Head of caudate nucleus (tissue), 42 donors: ENCODE measurements around the gene NRCAM.
A peak's percentile ranks its signal among the peaks of the same experiment; 100 is the strongest.
"Not testable (repeated sequence)": the region's sequence is repeated elsewhere in the genome, so short reads cannot be mapped to it uniquely, and the experiment has no call there.

Source experiments
- DNase-seq, 42 donors: peaks; one replicate each; pipeline versions ENCODE4 v3.0.0 to v3.0.0-alpha.2; 2020 to 2021; ENCODE audit warnings: mixed read lengths in 7 of 42
- intact Hi-C: fragments of 100-400 bp; cut with DNase I; formaldehyde crosslinking; loops from one replicate; pipeline ENCODE4 v1.15.0; 2022

Gene NRCAM

DNA sequence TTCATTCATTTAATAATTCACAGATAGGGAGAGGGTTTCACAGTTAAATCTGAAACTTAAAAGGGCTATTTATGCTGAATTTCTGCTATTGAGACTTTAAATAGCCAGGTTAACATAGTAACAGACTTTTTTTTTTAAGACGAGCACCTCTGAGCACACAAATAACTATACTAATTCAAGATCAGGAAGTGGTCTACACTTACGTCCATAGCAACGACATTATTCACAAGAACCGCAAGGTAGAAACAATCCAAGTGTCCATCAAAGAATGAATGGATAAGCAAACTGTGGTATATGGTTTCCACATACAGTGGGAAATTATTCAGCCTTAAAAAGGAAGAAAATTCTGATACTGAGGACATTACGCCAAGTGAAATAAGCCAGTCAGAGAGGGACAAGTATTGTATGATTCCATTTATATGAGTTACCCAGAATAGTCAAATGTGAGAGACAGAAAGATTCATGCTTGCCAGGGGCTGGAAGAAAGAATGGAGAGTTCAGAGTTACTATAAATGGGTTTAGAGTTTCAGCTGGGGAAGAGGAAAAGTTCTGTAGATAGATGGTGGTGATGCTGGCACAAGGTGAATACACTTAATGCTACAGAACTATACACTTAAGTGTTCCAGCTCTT is 185.7 kb downstream of the NRCAM start:
- intact Hi-C loops: no loop called here
- no peak for DNase-seq

- DNase-seq: no peak
- intact Hi-C loops: no loop called here
These were observed 187.9 kb downstream of the NRCAM start for GRCh38 chr7:108268200-108268820.

DNA sequence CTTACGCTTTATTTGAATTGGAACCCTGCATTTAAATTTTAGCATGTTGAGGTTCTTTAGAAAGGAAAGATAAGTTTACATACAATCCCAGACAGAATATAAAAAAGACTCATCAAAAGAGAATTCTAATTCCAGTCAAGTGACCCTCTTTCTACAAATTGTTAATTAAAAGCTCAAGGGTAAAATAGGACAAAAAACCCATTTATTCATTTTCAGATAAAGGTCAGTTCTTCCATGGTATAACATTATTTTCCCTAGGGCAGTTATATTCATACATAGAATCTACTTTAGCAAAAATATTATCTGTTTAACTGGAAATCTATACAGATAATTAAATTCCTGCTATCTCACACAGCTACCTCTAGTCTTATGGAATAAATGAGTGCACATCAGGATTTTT is 188.6 kb downstream of the NRCAM start:
- no peak for DNase-seq
- intact Hi-C loops: no loop called here

DNA sequence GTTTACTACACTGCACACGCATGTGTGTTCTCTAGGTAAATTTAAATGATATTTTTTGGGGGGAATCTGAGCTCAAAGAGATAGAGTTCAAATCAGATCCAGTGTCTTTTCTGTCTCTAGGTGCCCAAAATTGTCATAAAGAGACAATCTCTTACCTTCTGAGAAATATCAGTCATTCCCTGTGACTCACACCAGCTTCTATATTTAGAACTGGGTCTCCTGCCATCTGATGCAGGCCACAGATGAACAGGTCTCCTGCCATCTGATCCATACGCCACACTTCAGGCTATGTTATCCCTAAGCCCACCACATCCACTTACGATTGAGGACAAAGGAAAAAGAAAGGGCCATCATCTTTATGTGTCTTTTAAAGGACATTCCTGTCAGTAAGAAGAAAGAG is 189.7 kb downstream of the NRCAM start:
- intact Hi-C loops: no loop called here
- DNase-seq: no peak

GRCh38 chr7:108266035-108266434 is 190.2 kb downstream of the NRCAM start:
- no peak for DNase-seq
- intact Hi-C loops: no loop called here

DNA sequence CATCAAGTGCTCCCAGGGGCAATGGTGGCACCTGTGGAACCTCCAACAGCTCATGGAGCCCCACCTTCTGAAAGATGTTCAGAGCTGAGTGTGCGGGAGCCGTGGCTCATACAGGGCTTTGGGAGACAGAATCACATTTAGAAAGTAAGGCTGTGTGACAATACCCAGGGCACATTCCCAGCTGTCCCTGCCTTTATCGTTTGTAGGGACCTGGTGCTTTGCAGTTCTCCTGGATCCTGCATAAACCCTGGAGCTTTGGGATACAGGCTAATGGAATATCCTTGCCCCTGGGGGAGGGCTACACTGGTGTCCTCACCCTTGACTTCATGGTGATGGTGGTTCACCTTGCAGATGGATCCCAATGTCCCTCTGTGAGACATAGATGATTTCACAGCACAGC is 191.2 kb downstream of the NRCAM start:
- DNase-seq: no peak
- intact Hi-C loops: no loop called here

GRCh38 chr7:108263425-108263824 is 192.8 kb downstream of the NRCAM start:
- peak in 5 of 42 donors; percentile 10 to 45 (median 25) for DNase-seq
- intact Hi-C loops: no loop called here

DNA sequence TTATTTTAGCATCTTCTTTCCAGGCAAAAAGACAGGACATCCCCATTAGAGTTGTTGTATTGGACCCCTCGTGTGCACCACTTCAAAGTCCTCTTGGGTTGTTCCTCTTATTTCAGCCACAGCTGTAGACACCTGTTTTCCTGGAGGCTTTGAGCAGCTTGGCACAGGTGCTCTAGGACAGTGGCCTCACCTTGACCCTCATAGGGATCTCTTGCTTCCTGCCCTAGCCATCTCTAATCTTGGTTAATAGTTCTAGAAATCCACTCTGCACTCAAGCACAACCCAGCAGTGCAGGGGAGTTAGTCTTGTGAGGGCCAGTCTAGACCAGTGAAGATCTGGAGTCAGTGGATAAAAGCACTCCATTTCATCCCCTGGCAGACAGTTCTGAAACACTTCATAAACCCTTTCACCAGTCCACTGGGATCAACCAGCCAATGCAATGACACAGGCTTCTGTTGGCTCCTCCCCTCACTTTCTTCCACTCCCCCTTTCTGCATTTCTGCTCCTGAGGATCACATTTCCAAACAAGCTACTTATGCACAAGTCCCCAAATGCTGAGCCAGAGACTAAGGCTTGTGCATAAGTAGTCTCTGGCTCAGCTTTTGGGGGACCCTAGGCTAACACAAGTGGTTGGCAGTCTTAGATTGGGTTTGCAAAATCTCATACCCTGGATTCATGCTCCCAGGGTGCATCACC is 194.5 kb downstream of the NRCAM start:
- no peak for DNase-seq
- intact Hi-C loops: no loop called here

DNA sequence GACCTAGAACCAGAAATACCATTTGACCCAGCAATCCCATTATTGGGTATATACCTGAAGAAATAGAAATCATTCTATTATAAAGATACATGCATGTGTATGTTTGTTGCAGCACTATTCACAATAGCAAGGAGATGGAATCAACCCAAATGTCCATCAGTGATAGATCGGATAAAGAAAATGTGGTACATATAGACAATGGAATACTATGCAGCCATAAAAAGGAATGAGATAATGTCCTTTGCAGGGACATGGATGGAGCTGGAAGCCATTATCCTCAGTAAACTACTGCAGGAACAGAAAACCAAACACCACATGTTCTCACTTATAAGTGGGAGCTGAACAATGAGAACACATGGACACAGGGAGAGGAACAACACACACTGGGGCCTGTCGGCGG is 196.8 kb downstream of the NRCAM start:
- intact Hi-C loops, DNase-seq: not testable (repeated sequence)

DNA sequence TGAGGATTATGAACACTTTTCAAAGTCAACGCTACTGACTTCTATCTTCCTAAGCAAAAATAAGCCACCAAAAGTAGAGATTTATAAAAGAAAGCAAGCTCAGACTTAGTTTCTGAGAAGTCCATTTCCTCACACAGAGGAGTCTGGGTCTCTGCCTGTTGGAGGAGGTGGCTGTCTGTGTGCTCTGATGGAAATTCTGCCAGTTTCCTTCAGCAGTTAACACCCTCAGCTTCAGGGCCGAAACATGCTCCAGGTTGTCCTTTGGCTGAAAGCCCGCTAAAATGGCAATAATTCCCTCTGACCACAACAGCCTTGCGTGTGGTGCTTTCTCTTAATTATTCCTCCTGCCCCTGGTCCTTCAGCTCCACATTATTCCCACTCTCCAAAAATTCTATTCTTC is 198.3 kb downstream of the NRCAM start:
- intact Hi-C loops: no loop called here
- DNase-seq: no peak

GRCh38 chr7:108254259-108254658 is 202.0 kb downstream of the NRCAM start:
- intact Hi-C loops: no loop called here
- no peak for DNase-seq

GRCh38 chr7:108253275-108254044 is 202.8 kb downstream of the NRCAM start:
- intact Hi-C loops: no loop called here
- no peak for DNase-seq

DNA sequence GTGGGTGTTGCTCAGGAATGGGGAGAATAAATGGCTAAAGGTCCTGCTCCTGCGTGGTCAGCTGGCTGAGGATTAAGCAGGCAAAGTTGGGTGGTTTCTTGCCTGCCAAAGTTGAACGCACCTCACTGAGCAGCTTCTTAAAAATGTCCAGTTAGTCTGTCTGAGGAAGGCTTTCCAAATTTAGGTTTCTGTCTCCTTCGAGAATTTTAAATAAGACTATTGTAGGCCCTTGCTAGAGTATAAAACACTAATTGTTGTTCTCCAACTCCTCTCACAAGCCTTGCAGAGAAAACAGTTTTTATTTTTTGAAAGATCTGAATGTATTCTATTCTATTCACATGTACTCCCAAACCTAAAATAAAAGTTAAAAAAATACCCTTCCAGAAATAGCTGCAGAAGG is 204.1 kb downstream of the NRCAM start:
- intact Hi-C loops: no loop called here
- DNase-seq: peak in 5 of 42 donors; percentile 15 to 46 (median 22)

DNA sequence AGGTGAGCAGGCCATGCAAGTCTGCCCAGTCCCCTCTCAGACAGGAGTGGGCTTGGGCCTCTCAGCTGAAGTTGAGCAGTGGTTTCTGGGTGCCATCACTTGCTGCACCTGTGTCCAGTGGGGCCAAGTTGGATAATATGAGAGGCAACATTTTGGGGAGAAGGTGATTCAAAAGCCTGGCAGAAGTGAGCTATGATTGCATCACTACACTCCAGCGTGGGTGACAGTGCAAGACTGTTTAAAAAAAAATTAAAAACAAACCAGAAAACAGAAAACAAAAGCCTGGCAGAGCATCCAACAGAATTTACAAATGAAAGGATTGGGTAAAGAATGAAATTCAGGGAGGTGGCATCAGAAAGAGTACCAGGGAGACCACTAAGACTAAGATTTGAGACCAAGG is 204.5 kb downstream of the NRCAM start:
- intact Hi-C loops: no loop called here
- no peak for DNase-seq

GRCh38 chr7:108249453-108249852 is 206.8 kb downstream of the NRCAM start:
- intact Hi-C loops: no loop called here
- DNase-seq: no peak

GRCh38 chr7:108248821-108249220 is 207.4 kb downstream of the NRCAM start:
- intact Hi-C loops: no loop called here
- peak in 3 of 42 donors; percentile 6 to 23 (median 7) for DNase-seq

GRCh38 chr7:108248418-108248817 is 207.8 kb downstream of the NRCAM start:
- no peak for DNase-seq
- intact Hi-C loops: no loop called here

DNA sequence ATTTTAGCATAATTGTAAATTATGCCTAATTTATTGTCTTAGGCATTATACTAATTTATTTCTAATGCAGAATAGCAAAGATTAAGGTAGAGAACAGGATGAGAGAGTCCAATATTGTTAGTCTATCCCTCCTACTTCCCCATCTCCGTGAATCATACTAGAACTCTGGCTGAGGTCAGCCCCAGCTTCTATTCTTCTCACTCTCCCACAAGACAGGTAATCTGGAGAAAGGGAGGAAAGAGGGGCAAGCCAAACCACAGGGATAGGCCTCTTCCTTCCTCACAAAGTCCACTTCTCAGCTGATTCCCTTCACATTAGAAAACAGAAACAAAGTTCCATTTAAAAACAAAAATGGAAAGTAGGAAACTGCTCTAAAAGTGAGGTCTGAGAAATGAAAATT is 208.6 kb downstream of the NRCAM start:
- intact Hi-C loops: no loop called here

DNA sequence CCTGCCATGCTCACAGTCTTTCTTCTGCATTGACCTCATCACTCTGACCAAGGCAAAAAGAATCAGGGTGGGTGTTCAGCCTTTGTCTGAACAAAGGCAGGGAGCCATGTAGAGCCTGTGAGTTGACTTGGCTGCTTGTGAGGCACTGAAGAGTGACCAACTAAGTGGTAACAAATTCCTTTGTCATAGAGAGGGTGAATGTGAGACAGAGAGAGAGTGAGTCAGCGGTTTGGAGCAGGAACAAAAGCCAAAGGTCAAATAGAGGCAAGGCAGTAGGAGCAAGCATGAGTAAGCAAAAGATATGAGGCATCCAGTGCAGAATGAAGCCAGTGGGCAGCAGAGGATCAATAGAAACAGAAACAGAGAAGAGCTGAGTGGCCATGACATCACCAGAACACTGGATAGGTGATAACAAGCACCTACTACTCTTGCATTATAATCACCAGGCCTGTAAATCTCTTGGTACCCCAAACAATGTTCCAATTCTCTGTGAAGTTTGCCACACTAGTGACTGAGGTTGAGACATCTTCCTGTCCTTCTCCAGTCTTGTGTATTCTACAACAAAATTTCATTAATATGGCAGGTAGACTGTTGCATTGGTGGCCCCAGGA is 209.9 kb downstream of the NRCAM start:
- intact Hi-C loops: no loop called here
- peak in 8 of 42 donors; percentile 19 to 69 (median 34) for DNase-seq

More for the DNA sequence above, 208.6 kb downstream of the NRCAM start:
- no peak for DNase-seq
